Neural cell (in vitro differentiated cells): ENCODE measurements around the gene SIN3A.

ENCODE experiments used
- CTCF ChIP-seq: fragments of 450-650 bp; IDR thresholded peaks from 2 replicates; pipeline ENCODE4 v1.5.1; 2014; ENCODE audit warnings: antibody characterized with exemption, mild to moderate bottlenecking, moderate library complexity; ENCODE audit not compliant: poor library complexity, severe bottlenecking
- EP300 ChIP-seq: fragments of 450-650 bp; conservative IDR thresholded peaks from 2 replicates; pipeline ENCODE4 v1.6.1; 2014; ENCODE audit warnings: antibody characterized with exemption, mild to moderate bottlenecking, moderate library complexity; ENCODE audit not compliant: poor library complexity, severe bottlenecking
- EZH2 ChIP-seq: fragments of 200-600, 300-800 bp; shearing (Covaris generic), sonication (generic); IDR thresholded peaks from 2 replicates; pipeline ENCODE4 v1.6.1; 2014; ENCODE audit warnings: antibody characterized with exemption, low read length, borderline replicate concordance, mild to moderate bottlenecking; ENCODE audit not compliant: insufficient read depth, poor library complexity, severe bottlenecking
- POLR2AphosphoS5 ChIP-seq: IDR thresholded peaks from 2 replicates; pipeline ENCODE4 v1.6.1; 2012
- TAF1 ChIP-seq: IDR thresholded peaks from 2 replicates; pipeline ENCODE4 v1.6.1; 2012; ENCODE audit warnings: low read depth

- no peak for TF ChIP-seq EP300
- no peak for TF ChIP-seq CTCF
- no peak for TF ChIP-seq EZH2
- TF ChIP-seq TAF1, result no peak
- TF ChIP-seq POLR2AphosphoS5, result no peak
These were observed 25.5 kb downstream of the SIN3A start for GRCh38 chr15:75425966-75426500.
